Type B pancreatic cell (in vitro differentiated cells): Measurements from ENCODE around the gene WDR4. TPM values are rescaled to one million over a fixed set of nuclear protein-coding genes. Genes with fewer than 3 reads are reported as not detected.
"Not testable (repeated sequence)": the region's sequence is repeated elsewhere in the genome, so short reads cannot be mapped to it uniquely, and the experiment has no call there.

Source experiments
- DNase-seq: peaks from one replicate; pipeline ENCODE4 v3.0.0; 2021; ENCODE audit warnings: mixed read lengths; ENCODE audit not compliant: unreplicated experiment; ENCODE audit errors: extremely low spot score
- H3K27ac Mint-ChIP-seq: 2 replicates; pipeline ENCODE4 v1.8.0; 2021; ENCODE audit warnings: mild to moderate bottlenecking, mixed read lengths
- H3K27me3 Mint-ChIP-seq: 2 replicates; pipeline ENCODE4 v1.8.0; 2021; ENCODE audit warnings: mixed read lengths
- H3K36me3 Mint-ChIP-seq: 2 replicates; pipeline ENCODE4 v1.8.0; 2021; ENCODE audit warnings: mixed read lengths
- H3K4me1 Mint-ChIP-seq: one replicate; pipeline ENCODE4 v1.8.0; 2021; ENCODE audit warnings: mixed read lengths; ENCODE audit not compliant: unreplicated experiment
- H3K4me3 Mint-ChIP-seq: 2 replicates; pipeline ENCODE4 v1.8.0; 2021; ENCODE audit warnings: mild to moderate bottlenecking, mixed read lengths
- H3K9me3 Mint-ChIP-seq: 2 replicates; pipeline ENCODE4 v1.8.0; 2021; ENCODE audit warnings: mixed read lengths
- total RNA-seq: library from RNA; stranded (reverse); gene quantifications from 2 replicates; pipeline ENCODE4 v1.2.1, GENCODE V29; 2021; ENCODE audit warnings: low replicate concordance
- TF ChIP-seq, protein P1 (sequence below): fragments of 200-600 bp; sonication (generic); conservative IDR thresholded peaks from 2 replicates; pipeline ENCODE4 v1.5.0; 2021; ENCODE audit warnings: antibody characterized with exemption, mild to moderate bottlenecking

Gene WDR4
- total RNA-seq, 1 donor from 2014 or later, result 25.6 TPM

DNA sequence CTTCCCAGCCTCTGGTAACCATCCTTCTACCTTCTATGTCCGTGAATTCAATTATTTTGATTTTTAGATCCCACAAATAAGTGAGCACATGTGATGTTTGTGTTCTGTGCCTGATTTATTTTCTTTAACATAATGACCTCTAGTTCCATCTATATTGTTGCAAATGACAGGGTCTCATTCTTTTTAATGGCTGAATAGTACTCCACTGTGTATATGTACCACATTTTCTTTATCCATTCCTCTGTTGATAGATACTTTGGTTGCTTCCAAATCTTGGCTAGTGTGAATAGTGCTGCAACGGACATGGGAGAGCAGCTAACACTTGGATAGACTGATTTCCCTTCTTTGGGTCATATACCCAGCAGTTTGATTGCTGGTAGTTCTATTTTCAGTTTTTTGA is 51.8 kb downstream of the WDR4 start:
- no peak for DNase-seq
- Mint-ChIP-seq H3K36me3 (no peaks in the 10 kb centered on the region), H3K9me3 (peaks cover 11% of the 10 kb centered on the region), H3K4me1 (no peaks in the 10 kb centered on the region), H3K4me3 (no peak overlapping the region), H3K27me3 (peaks cover 28% of the 10 kb centered on the region), H3K27ac (no peak overlapping the region)
- TF ChIP-seq, protein P1, sequence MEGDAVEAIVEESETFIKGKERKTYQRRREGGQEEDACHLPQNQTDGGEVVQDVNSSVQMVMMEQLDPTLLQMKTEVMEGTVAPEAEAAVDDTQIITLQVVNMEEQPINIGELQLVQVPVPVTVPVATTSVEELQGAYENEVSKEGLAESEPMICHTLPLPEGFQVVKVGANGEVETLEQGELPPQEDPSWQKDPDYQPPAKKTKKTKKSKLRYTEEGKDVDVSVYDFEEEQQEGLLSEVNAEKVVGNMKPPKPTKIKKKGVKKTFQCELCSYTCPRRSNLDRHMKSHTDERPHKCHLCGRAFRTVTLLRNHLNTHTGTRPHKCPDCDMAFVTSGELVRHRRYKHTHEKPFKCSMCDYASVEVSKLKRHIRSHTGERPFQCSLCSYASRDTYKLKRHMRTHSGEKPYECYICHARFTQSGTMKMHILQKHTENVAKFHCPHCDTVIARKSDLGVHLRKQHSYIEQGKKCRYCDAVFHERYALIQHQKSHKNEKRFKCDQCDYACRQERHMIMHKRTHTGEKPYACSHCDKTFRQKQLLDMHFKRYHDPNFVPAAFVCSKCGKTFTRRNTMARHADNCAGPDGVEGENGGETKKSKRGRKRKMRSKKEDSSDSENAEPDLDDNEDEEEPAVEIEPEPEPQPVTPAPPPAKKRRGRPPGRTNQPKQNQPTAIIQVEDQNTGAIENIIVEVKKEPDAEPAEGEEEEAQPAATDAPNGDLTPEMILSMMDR, result no peak

DNA sequence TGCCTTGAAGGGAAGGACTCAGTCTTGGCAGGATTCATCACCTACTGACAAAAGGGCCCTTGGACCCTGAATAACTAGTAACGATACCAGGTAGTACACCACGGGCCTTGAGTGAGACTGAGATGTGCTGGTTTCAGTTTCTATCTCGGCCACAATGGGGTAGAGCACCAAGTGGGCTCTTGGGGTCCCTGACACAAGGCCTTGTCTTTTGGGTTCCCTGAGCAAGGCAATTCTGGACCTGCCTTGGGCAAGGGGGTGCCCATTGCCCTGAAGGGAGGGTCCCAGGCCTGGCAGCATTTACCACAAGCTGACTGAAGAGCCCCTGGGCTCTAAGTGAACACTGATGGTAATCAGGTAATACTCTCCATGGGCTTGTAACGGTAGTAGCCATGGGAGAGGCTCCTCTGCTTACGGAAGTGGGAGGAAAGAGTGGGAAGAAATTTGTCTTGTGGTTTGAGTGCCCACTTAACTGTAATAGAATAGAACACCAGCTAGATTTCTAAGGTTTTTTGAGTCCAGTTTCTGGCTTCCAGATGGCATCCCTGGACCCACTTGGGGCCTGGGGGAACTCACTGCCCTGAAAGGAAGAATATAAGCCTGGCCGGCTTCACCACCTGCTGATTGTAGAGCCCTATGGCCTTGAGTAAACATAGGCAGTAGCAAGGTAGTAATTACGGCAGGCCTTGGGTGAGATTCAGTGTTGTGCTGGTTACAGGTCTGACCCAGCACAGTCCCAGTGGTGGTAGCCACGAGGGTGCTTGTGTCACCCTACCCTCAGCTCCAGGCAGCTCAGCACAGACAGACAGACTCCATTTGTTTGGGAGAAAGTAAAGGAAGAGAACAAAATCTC is 58.5 kb downstream of the WDR4 start:
- Mint-ChIP-seq H3K9me3 (no peaks in the 10 kb centered on the region), H3K4me1 (no peaks in the 10 kb centered on the region), H3K27me3 (peaks cover 8% of the 10 kb centered on the region), H3K36me3 (no peaks in the 10 kb centered on the region), H3K27ac (no peak overlapping the region), H3K4me3 (no peak overlapping the region)
- TF ChIP-seq, protein P1, result no peak
- no peak for DNase-seq

DNA sequence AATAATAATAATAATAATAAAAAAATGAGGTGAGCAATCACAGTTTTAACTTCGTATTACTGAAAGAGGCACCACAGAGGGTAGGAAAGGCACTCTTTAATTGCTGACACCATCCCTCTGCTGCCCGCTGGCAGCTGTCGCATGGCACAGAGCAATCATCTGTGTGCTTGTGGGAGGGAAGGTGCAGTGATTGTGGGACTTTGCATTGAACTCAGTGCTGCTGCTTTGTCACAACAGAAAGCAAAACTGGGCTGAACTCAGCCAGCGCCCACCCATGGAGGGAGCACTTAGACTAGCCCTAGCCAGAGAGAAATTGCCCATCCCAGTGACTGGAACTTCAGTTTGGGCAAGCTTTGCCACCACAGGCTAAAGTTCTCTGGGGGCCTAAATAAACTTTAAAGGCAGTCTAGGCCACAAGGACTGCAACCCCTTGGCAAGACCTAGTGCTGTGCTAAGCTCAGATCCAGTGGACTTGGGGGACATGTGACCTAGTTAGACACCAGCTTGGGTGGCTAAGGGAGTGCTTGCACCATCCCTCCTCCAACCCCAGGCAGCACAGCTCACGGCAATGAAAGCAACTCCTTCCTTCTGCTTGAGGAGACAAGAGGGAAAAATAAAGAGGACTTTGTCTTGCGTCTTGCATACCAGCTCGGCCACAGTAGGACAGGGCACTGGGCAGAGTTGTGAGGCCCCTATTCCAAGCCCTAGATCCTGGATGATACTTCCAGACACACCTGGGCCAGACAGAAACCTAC is 59.3 kb downstream of the WDR4 start:
- TF ChIP-seq, protein P1, result no peak
- H3K27ac Mint-ChIP-seq, result no peak overlapping the region
- H3K27me3 Mint-ChIP-seq, result no peaks in the 10 kb centered on the region
- no peak overlapping the region for H3K4me3 Mint-ChIP-seq
- no peaks in the 10 kb centered on the region for H3K4me1 Mint-ChIP-seq
- DNase-seq, result no peak
- H3K36me3 Mint-ChIP-seq, result no peaks in the 10 kb centered on the region
- H3K9me3 Mint-ChIP-seq, result peaks cover 1% of the 10 kb centered on the region

DNA sequence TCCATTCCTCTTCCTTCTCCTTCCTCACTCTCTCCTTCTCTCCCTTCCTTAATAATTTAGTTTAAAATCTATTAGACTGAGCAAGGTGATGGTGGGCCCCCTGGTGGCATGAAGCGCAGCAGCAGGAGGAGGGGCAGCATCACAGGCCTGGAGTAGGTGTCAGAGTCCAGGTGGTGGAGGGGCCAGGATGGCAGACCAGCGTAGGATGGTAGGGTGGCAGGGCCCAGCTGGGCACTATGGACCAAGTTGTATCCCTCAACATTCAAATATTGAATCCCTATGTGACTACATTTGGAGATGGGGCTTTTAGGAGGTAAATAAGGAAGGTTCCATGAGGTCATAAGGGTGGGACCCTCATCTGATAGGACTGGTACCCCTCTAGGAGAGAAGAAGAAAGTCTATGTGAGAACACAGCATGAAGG is 61.0 kb downstream of the WDR4 start:
- Mint-ChIP-seq H3K36me3 (no peaks in the 10 kb centered on the region), H3K4me1 (no peaks in the 10 kb centered on the region)

DNA sequence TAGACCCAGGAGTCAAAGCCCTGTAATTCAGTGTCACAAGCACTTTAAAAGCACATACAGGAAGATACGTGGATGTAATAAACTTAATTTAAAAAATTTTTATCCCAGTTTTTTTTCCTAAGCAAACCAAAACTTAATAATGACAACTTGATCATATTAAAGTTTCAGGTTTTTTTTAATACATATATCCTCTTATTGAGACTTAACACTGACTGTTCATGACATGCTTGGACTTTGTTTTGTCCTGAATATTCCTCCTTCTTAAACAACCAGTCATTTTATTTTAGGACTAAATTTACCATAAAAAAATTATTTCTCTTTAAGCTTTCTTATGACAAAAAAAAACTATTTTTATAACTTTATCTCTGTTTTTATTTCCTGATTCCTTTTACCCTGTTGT is 64.1 kb downstream of the WDR4 start:
- peaks cover 11% of the 10 kb centered on the region for H3K4me1 Mint-ChIP-seq
- H3K4me3 Mint-ChIP-seq, result no peak overlapping the region
- no peak for DNase-seq
- H3K27ac Mint-ChIP-seq, result no peak overlapping the region
- H3K27me3 Mint-ChIP-seq, result peaks cover 6% of the 10 kb centered on the region
- H3K9me3 Mint-ChIP-seq, result peaks cover 4% of the 10 kb centered on the region
- H3K36me3 Mint-ChIP-seq, result no peaks in the 10 kb centered on the region
- TF ChIP-seq, protein P1, result no peak

More for the DNA sequence above, 61.0 kb downstream of the WDR4 start:
- no peak for DNase-seq
- Mint-ChIP-seq H3K27ac (no peak overlapping the region), H3K4me3 (no peak overlapping the region), H3K9me3 (peaks cover 4% of the 10 kb centered on the region), H3K27me3 (no peaks in the 10 kb centered on the region)
- TF ChIP-seq, protein P1, result peak; percentile 75

DNA sequence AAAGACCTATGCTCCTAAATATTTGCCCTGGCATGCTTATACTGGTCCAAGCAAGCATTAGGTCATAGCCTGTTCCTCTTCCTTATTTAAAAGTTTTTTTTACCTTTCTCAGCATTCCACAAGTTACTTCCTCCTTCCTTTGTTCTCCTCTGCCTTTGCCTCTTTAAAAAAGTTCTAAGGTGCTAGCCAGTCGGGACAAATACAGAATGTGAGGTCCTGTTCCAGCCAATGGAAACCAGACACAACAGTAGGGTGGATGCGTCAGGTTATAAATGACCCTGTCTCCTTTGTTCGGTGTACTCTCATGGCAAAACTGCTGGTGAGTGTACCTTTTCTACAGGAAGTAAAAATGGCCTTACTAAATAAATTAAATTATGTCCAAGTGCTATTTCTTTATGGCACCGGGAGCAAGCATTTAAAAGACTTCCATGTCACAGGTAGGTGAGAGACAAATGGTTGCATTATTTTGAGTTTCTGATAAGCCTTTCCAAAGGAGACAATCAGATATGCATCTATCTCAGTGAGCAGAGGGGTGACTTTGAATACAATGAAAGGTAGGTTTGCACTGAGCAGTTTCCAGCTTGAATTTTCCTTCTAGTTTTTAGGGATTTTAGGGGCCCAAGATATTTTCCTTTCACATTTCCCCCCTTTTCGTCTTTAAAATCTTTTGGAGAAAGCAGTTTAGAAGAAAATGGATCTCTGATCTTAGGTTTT is 66.7 kb downstream of the WDR4 start:
- not testable (repeated sequence) for H3K9me3 Mint-ChIP-seq, H3K36me3 Mint-ChIP-seq, H3K27me3 Mint-ChIP-seq, DNase-seq
- peak overlapping the region; percentile 97 for H3K27ac Mint-ChIP-seq
- peaks cover 19% of the 10 kb centered on the region for H3K4me1 Mint-ChIP-seq
- peak overlapping the region; percentile 89 for H3K4me3 Mint-ChIP-seq
